HCT116 (cell line): Measurements from ENCODE around the gene RNF169. TPM values are rescaled to one million over a fixed set of nuclear protein-coding genes. Genes with fewer than 3 reads are reported as not detected.

Experiments
- ATAC-seq: fragments of 200-7000 bp; cut with Tn5 transposase; 2 replicates; pipeline ENCODE4 v1.9.1; 2020; ENCODE audit warnings: mild to moderate bottlenecking, moderate library complexity
- BruUV-seq: library from RNA; stranded (reverse); fragments of 400-500 nt; replicated peaks from 2 replicates; lab custom pipeline; 2021; lab: Mats Ljungman, UMichigan
- CTCF ChIA-PET: fragments of 300-600 bp; sonication (Branson Sonifier 250); formaldehyde crosslinking; loops from one replicate; lab custom pipeline; 2021; ENCODE audit warnings: antibody characterized with exemption; lab: Charles Lee
- POLR2A ChIA-PET: fragments of 300-600, 350-600 bp; sonication (Branson Sonifier 250); formaldehyde crosslinking; loops from one replicate; lab custom pipeline; 2021; ENCODE audit warnings: antibody characterized with exemption; lab: Charles Lee
- RAD21 ChIA-PET, 2 experiments: fragments of 300-600 bp; sonication (Branson Sonifier 250); formaldehyde crosslinking; loops; one replicate each; lab custom pipeline; 2023; ENCODE audit warnings: low total read pairs in 2 of 2; ENCODE audit not compliant: uncharacterized antibody in 2 of 2, unreplicated experiment in 2 of 2, low non-redundant PET in 1 of 2; lab: Charles Lee
- DNase-seq: peaks from one replicate; pipeline ENCODE4 v3.0.0-alpha.2; 2010; ENCODE audit warnings: low read depth, low spot score
- H2AFZ ChIP-seq: fragments of 200-600 bp; shearing (Covaris generic), sonication (generic); 2 replicates; pipeline ENCODE4 v1.6.1; 2017; ENCODE audit warnings: low read depth, mixed run types, mixed read lengths, antibody characterized with exemption, low read length; ENCODE audit not compliant: poor library complexity, severe bottlenecking
- H3K27ac ChIP-seq: 2 replicates; pipeline ENCODE4 v1.5.1; 2012; ENCODE audit warnings: low read depth, low read length
- H3K27me3 ChIP-seq: fragments of 200-600 bp; sonication (generic); 2 replicates; pipeline ENCODE4 v1.6.1; 2016; ENCODE audit warnings: mixed run types, low read length, mixed read lengths; ENCODE audit not compliant: insufficient read depth
- H3K36me3 ChIP-seq, 2 experiments: fragments of 200-500 bp in 1 of 2; fragments of 200-600 bp in 1 of 2; sonication (Bioruptor generic) in 1 of 2; sonication (generic) in 1 of 2; 2 replicates each; pipeline versions ENCODE4 v1.5.1 to v1.6.1; 2014 to 2016; ENCODE audit warnings: low read length in 2 of 2, inconsistent platforms in 1 of 2, mixed read lengths in 1 of 2, mixed run types in 1 of 2; ENCODE audit not compliant: insufficient read depth in 2 of 2, control insufficient read depth in 1 of 2
- H3K4me1 ChIP-seq, 2 experiments: fragments of 200-600 bp in 1 of 2; sonication (generic) in 1 of 2; 2 replicates each; pipeline versions ENCODE4 v1.5.1 to v1.6.1; 2012 to 2017; ENCODE audit warnings: low read length in 2 of 2, inconsistent platforms in 1 of 2, mild to moderate bottlenecking in 1 of 2, mixed read lengths in 1 of 2, mixed run types in 1 of 2, moderate library complexity in 1 of 2; ENCODE audit not compliant: insufficient read depth in 2 of 2, control insufficient read depth in 1 of 2
- H3K4me2 ChIP-seq: fragments of 200-600 bp; sonication (generic); 2 replicates; pipeline ENCODE4 v1.6.1; 2017; ENCODE audit warnings: mixed run types, low read length, mixed read lengths
- H3K4me3 ChIP-seq, 2 experiments: fragments of 200-600 bp in 1 of 2; sonication (generic) in 1 of 2; replicated peaks in 1 of 2; 2 replicates each; pipeline ENCODE4 v1.5.1; 2011 to 2016; ENCODE audit warnings: low read length in 2 of 2, control low read depth in 1 of 2, low read depth in 1 of 2, mild to moderate bottlenecking in 1 of 2, mixed read lengths in 1 of 2, mixed run types in 1 of 2
- H3K79me2 ChIP-seq: fragments of 200-600 bp; sonication (generic); 2 replicates; pipeline ENCODE4 v1.6.1; 2017; ENCODE audit warnings: mild to moderate bottlenecking, mixed run types, low read length, moderate library complexity, mixed read lengths; ENCODE audit not compliant: insufficient read depth
- H3K9ac ChIP-seq: fragments of 200-600 bp; sonication (generic); 2 replicates; pipeline ENCODE4 v1.6.1; 2016; ENCODE audit warnings: low read length, mixed read lengths
- H3K9me2 ChIP-seq: fragments of 200-600 bp; sonication (generic), shearing (Covaris generic); 2 replicates; pipeline ENCODE4 v1.6.1; 2017; ENCODE audit warnings: mixed run types, mild to moderate bottlenecking, moderate library complexity; ENCODE audit not compliant: insufficient read depth
- H3K9me3 ChIP-seq, 2 experiments: fragments of 200-500 bp in 1 of 2; fragments of 200-600 bp in 1 of 2; sonication (Bioruptor generic) in 1 of 2; sonication (generic) in 1 of 2; 2 replicates each; pipeline ENCODE4 v1.6.1; 2014 to 2017; ENCODE audit warnings: low read length in 2 of 2, mixed read lengths in 2 of 2, inconsistent platforms in 1 of 2, low read depth in 1 of 2, mild to moderate bottlenecking in 1 of 2, mixed run types in 1 of 2, moderate library complexity in 1 of 2; ENCODE audit not compliant: control insufficient read depth in 1 of 2, insufficient read depth in 1 of 2
- H4K20me1 ChIP-seq: fragments of 200-600 bp; sonication (generic), shearing (Covaris generic); 2 replicates; pipeline ENCODE4 v1.6.1; 2017; ENCODE audit warnings: mixed run types, mild to moderate bottlenecking, moderate library complexity; ENCODE audit not compliant: insufficient read depth
- CBX3 ChIP-seq: IDR thresholded peaks from 2 replicates; pipeline ENCODE4 v1.6.1; 2012; ENCODE audit warnings: low read depth
- CEBPB ChIP-seq: IDR thresholded peaks from 2 replicates; pipeline ENCODE4 v1.6.1; 2012; ENCODE audit warnings: low read depth
- CTCF ChIP-seq, 3 experiments: fragments of 200-600 bp in 1 of 3; sonication (generic) in 1 of 3; IDR thresholded peaks in 2 of 3; conservative IDR thresholded peaks in 1 of 3; 2 replicates each; pipeline ENCODE4 v1.5.1; 2012 to 2017; ENCODE audit warnings: low read depth in 2 of 3, low read length in 2 of 3, antibody characterized with exemption in 1 of 3, borderline replicate concordance in 1 of 3, control low read depth in 1 of 3, mild to moderate bottlenecking in 1 of 3, mixed read lengths in 1 of 3, mixed run types in 1 of 3, moderate library complexity in 1 of 3; ENCODE audit not compliant: insufficient read depth in 1 of 3
- EGR1 ChIP-seq: IDR thresholded peaks from 2 replicates; pipeline ENCODE4 v1.6.1; 2012; ENCODE audit warnings: low read depth
- EZH2 ChIP-seq: fragments of 200-600 bp; sonication (generic); IDR thresholded peaks from 2 replicates; pipeline ENCODE4 v1.6.1; 2017; ENCODE audit warnings: antibody characterized with exemption, mixed run types
- FOSL1 ChIP-seq: IDR thresholded peaks from 2 replicates; pipeline ENCODE4 v1.6.1; 2012; ENCODE audit warnings: low read depth
- JUND ChIP-seq: IDR thresholded peaks from 2 replicates; pipeline ENCODE4 v1.6.1; 2012
- POLR2AphosphoS5 ChIP-seq: IDR thresholded peaks from 2 replicates; pipeline ENCODE4 v1.6.1; 2011; ENCODE audit warnings: mild to moderate bottlenecking, low read depth, low read length, moderate library complexity
- SIN3A ChIP-seq: IDR thresholded peaks from 2 replicates; pipeline ENCODE4 v1.6.1; 2012; ENCODE audit warnings: low read depth
- SP1 ChIP-seq: IDR thresholded peaks from 2 replicates; pipeline ENCODE4 v1.6.1; 2012; ENCODE audit warnings: low read depth
- SRF ChIP-seq: IDR thresholded peaks from 2 replicates; pipeline ENCODE4 v1.6.1; 2012; ENCODE audit warnings: low read depth
- TCF7L2 ChIP-seq: IDR thresholded peaks from 2 replicates; pipeline ENCODE4 v1.7.0; 2011; ENCODE audit warnings: borderline replicate concordance, inconsistent platforms; ENCODE audit not compliant: insufficient read depth, insufficient read length; ENCODE audit errors: extremely low read depth
- YY1 ChIP-seq: IDR thresholded peaks from 2 replicates; pipeline ENCODE4 v1.6.1; 2011; ENCODE audit warnings: low read length, low read depth, moderate library complexity, mild to moderate bottlenecking; ENCODE audit not compliant: insufficient replicate concordance; ENCODE audit errors: extremely low read depth
- ZBTB33 ChIP-seq: IDR thresholded peaks from 2 replicates; pipeline ENCODE4 v1.6.1; 2011; ENCODE audit warnings: mild to moderate bottlenecking, low read length, moderate library complexity; ENCODE audit not compliant: insufficient replicate concordance; ENCODE audit errors: extremely low read depth
- ZFX ChIP-seq: fragments of 450-650 bp; IDR thresholded peaks from 2 replicates; pipeline ENCODE4 v1.6.1; 2017
- ZNF274 ChIP-seq: fragments of 200-500 bp; sonication (Bioruptor generic); IDR thresholded peaks from 2 replicates; pipeline ENCODE4 v1.6.1; 2014; ENCODE audit warnings: mild to moderate bottlenecking, low read depth, low read length, inconsistent platforms
- intact Hi-C: fragments of 100-400 bp; cut with micrococcal nuclease; formaldehyde crosslinking; loops from 2 replicates; pipeline ENCODE4 v1.10.0; 2022
- total RNA-seq: library from RNA; stranded (reverse); gene quantifications from one replicate; pipeline ENCODE4 v1.2.1, GENCODE V29; 2021; ENCODE audit not compliant: unreplicated experiment
- TF ChIP-seq, protein P1 (sequence below): IDR thresholded peaks from 2 replicates; pipeline ENCODE4 v1.6.1; 2012
- TF ChIP-seq, protein P2 (sequence below): IDR thresholded peaks from 2 replicates; pipeline ENCODE4 v1.6.1; 2012
- TF ChIP-seq, protein P3 (sequence below): IDR thresholded peaks from 2 replicates; pipeline ENCODE4 v1.6.1; 2012; ENCODE audit warnings: low read depth

RNF169 gene
- total RNA-seq, 1 experiment from 2014 or later = 22.5 TPM

- POLR2A ChIA-PET = no interaction called here
- H3K4me3 ChIP-seq = no peak overlapping the region
- no peaks in the 10 kb centered on the region for H3K27me3 ChIP-seq
- CTCF ChIA-PET = no interaction called here
- TF ChIP-seq YY1 (no peak), SP1 (no peak), EZH2 (no peak), POLR2AphosphoS5 (no peak), CTCF (IDR thresholded peaks at IDR 0.05 in 2 of 3, conservative IDR thresholded peaks at IDR 0.05 in 1 of 3; ENCODE audit: borderline replicate concordance in 1 of 3, insufficient read depth in 1 of 3, low read depth in 2 of 3, low read length in 2 of 3) (no peak), CBX3 (no peak), EGR1 (no peak), ZNF274 (no peak), FOSL1 (no peak), TCF7L2 (no peak), SIN3A (no peak), ZBTB33 (no peak), JUND (no peak), CEBPB (no peak), SRF (no peak), ZFX (no peak)
- TF ChIP-seq, protein P1, sequence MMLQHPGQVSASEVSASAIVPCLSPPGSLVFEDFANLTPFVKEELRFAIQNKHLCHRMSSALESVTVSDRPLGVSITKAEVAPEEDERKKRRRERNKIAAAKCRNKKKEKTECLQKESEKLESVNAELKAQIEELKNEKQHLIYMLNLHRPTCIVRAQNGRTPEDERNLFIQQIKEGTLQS = no peak
- TF ChIP-seq, protein P2, sequence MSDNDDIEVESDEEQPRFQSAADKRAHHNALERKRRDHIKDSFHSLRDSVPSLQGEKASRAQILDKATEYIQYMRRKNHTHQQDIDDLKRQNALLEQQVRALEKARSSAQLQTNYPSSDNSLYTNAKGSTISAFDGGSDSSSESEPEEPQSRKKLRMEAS = no peak
- TF ChIP-seq, protein P3, sequence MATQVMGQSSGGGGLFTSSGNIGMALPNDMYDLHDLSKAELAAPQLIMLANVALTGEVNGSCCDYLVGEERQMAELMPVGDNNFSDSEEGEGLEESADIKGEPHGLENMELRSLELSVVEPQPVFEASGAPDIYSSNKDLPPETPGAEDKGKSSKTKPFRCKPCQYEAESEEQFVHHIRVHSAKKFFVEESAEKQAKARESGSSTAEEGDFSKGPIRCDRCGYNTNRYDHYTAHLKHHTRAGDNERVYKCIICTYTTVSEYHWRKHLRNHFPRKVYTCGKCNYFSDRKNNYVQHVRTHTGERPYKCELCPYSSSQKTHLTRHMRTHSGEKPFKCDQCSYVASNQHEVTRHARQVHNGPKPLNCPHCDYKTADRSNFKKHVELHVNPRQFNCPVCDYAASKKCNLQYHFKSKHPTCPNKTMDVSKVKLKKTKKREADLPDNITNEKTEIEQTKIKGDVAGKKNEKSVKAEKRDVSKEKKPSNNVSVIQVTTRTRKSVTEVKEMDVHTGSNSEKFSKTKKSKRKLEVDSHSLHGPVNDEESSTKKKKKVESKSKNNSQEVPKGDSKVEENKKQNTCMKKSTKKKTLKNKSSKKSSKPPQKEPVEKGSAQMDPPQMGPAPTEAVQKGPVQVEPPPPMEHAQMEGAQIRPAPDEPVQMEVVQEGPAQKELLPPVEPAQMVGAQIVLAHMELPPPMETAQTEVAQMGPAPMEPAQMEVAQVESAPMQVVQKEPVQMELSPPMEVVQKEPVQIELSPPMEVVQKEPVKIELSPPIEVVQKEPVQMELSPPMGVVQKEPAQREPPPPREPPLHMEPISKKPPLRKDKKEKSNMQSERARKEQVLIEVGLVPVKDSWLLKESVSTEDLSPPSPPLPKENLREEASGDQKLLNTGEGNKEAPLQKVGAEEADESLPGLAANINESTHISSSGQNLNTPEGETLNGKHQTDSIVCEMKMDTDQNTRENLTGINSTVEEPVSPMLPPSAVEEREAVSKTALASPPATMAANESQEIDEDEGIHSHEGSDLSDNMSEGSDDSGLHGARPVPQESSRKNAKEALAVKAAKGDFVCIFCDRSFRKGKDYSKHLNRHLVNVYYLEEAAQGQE = no peak
- H3K27ac ChIP-seq = no peak overlapping the region
- H3K79me2 ChIP-seq = no peaks in the 10 kb centered on the region
- DNase-seq (no peak), ATAC-seq (no peak)
- no TSS peak for BruUV-seq
- no peaks in the 10 kb centered on the region for H3K9me3 ChIP-seq
- no peaks in the 10 kb centered on the region for H4K20me1 ChIP-seq
- H3K4me2 ChIP-seq = no peak overlapping the region
- RAD21 ChIA-PET = no interaction called here
- peaks cover 23 to 26% of the 10 kb centered on the region in 2 experiments for H3K36me3 ChIP-seq
- no peaks in the 10 kb centered on the region for H3K4me1 ChIP-seq
- no peak overlapping the region for H3K9ac ChIP-seq
- no peak overlapping the region for H2AFZ ChIP-seq
- intact Hi-C loops = no loop called here
- no peaks in the 10 kb centered on the region for H3K9me2 ChIP-seq
Measured at GRCh38 chr11:74839971-74840370, 91.3 kb downstream of the RNF169 start.
